Activated B cell treated with CpG ODN at 0.5 μM for 24 hours (primary cell): ENCODE data around the gene ANO1. TPM values are rescaled to one million over a fixed set of nuclear protein-coding genes. Genes with fewer than 3 reads are reported as not detected.

ENCODE experiments used
- ATAC-seq: fragments of 200-7000 bp; cut with Tn5 transposase; one replicate; pipeline ENCODE4 v1.10.0; 2021; ENCODE audit warnings: low read depth, mild to moderate bottlenecking, moderate library complexity
- CTCF ChIA-PET: fragments of 350-600 bp; sonication (Branson Sonifier 250); formaldehyde crosslinking; loops from one replicate; lab custom pipeline; 2021; ENCODE audit warnings: antibody characterized with exemption; lab: Charles Lee
- POLR2A ChIA-PET: fragments of 350-600 bp; sonication (Branson Sonifier 250); formaldehyde crosslinking; loops from one replicate; lab custom pipeline; 2021; ENCODE audit warnings: antibody characterized with exemption; lab: Charles Lee
- DNase-seq: peaks from one replicate; pipeline ENCODE4 v3.0.0; 2022
- H3K27ac Mint-ChIP-seq: one replicate; pipeline ENCODE4 v1.8.0; 2020; ENCODE audit warnings: mixed read lengths
- H3K27me3 Mint-ChIP-seq: one replicate; pipeline ENCODE4 v1.8.0; 2021; ENCODE audit warnings: mixed read lengths
- H3K36me3 Mint-ChIP-seq: one replicate; pipeline ENCODE4 v1.8.0; 2021; ENCODE audit warnings: low read depth, mixed read lengths
- H3K4me1 Mint-ChIP-seq: one replicate; pipeline ENCODE4 v1.8.0; 2021; ENCODE audit warnings: mixed read lengths
- H3K4me3 Mint-ChIP-seq: one replicate; pipeline ENCODE4 v1.8.0; 2020; ENCODE audit warnings: mild to moderate bottlenecking, mixed read lengths
- H3K9me3 Mint-ChIP-seq: one replicate; pipeline ENCODE4 v1.8.0; 2020; ENCODE audit warnings: mixed read lengths
- intact Hi-C: fragments of 100-400 bp; cut with micrococcal nuclease; formaldehyde crosslinking; loops from one replicate; pipeline ENCODE4 v1.15.1; 2024
- total RNA-seq: library from RNA; stranded (reverse); gene quantifications from 2 replicates; pipeline ENCODE4 v1.2.3, GENCODE V29; 2022
- TF ChIP-seq, protein P1 (sequence below): fragments of 200-600 bp; IDR thresholded peaks from one replicate; pipeline ENCODE4 v1.8.0; 2022; ENCODE audit warnings: antibody characterized with exemption, mild to moderate bottlenecking

ANO1 gene
- total RNA-seq, 1 donor from 2014 or later = not detected

DNA sequence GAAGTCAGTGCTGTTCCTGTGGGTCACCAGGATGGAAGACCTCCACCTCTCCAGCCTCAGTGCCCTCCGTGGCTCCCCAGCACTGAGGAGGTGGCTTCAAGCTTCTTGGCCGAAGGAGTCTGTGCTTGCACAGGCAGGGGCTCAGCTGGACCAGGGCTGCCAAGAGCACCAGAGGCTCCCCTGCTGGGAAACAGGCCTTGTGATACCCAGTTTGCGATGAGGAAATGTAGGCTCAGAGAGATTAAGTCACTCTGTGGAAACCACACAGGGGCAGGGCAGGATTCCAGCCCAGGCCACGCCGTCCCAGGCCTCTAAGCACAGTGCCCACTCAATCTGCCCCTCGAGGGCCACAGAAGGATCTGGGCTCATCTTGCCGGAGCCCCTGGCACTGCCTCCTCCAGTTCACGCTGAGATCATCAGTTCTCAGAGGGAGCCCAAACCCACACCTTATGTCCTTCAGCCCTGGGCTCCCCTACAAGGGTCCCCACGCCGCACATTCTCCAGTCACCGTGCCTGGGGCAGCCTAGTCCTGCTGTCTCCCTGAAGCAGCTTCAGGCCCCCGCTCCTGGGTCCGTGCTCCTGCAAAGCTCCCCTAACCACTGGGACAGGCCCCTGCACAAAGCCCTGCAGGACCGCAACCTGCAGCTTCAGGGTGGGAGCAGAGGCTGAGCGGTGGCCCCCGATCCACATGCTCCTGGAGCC, 21.6 kb downstream of the ANO1 start:
- no peaks in the 10 kb centered on the region for H3K9me3 Mint-ChIP-seq
- ChIA-PET POLR2A (no interaction called here), CTCF (no interaction called here)
- DNase-seq = no peak
- H3K27me3 Mint-ChIP-seq = peaks cover 7% of the 10 kb centered on the region
- intact Hi-C loops = no loop called here
- no peaks in the 10 kb centered on the region for H3K4me1 Mint-ChIP-seq
- ATAC-seq = no peak
- no peak overlapping the region for H3K4me3 Mint-ChIP-seq
- TF ChIP-seq, protein P1, sequence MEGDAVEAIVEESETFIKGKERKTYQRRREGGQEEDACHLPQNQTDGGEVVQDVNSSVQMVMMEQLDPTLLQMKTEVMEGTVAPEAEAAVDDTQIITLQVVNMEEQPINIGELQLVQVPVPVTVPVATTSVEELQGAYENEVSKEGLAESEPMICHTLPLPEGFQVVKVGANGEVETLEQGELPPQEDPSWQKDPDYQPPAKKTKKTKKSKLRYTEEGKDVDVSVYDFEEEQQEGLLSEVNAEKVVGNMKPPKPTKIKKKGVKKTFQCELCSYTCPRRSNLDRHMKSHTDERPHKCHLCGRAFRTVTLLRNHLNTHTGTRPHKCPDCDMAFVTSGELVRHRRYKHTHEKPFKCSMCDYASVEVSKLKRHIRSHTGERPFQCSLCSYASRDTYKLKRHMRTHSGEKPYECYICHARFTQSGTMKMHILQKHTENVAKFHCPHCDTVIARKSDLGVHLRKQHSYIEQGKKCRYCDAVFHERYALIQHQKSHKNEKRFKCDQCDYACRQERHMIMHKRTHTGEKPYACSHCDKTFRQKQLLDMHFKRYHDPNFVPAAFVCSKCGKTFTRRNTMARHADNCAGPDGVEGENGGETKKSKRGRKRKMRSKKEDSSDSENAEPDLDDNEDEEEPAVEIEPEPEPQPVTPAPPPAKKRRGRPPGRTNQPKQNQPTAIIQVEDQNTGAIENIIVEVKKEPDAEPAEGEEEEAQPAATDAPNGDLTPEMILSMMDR = no peak
- no peaks in the 10 kb centered on the region for H3K36me3 Mint-ChIP-seq
- H3K27ac Mint-ChIP-seq = no peak overlapping the region

DNA sequence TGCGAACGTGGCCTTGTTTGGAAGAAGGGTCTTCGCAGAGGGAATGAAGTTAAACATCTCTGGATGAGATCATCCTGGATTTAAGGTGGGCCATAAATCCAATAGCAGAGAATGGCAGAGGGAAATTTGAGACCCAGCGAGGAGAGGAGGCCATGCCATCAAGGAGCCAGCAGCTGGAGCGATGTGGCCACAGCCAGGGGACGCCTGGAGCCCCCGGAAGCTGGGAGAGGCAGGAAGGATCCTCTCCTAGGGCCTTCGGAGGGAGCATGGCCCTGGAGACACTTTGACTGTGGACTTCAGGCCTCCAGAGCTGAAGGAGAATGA, 22.1 kb downstream of the ANO1 start:
- H3K27ac Mint-ChIP-seq = no peak overlapping the region
- CTCF ChIA-PET = no interaction called here
- ATAC-seq = no peak

DNA sequence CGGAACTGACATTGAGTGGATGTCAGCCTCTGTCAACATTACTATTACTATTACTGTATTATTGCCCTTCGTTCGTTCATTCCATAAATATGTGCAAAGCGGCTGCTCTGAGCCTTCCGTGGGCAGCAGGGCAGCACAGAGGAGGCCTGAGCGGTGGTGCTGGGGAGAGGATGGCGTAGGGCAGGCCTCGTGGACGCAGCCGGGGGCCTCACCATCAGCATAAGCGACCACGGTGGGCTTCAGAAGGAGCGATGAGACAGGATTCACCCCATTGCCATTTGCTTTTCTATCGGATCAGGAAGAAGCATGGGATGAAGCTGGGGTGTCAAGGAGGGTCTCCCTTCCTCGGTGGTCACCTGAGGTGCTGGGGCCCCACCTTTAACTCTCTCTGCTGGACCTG, 22.7 kb downstream of the ANO1 start:
- DNase-seq = no peak
- intact Hi-C loops = no loop called here
- Mint-ChIP-seq H3K4me1 (no peaks in the 10 kb centered on the region), H3K9me3 (no peaks in the 10 kb centered on the region), H3K27ac (no peak overlapping the region), H3K27me3 (peaks cover 12% of the 10 kb centered on the region), H3K36me3 (no peaks in the 10 kb centered on the region), H3K4me3 (no peak overlapping the region)
- ATAC-seq = no peak
- TF ChIP-seq, protein P1 = no peak
- ChIA-PET POLR2A (no interaction called here), CTCF (no interaction called here)

More for the DNA sequence above, 22.1 kb downstream of the ANO1 start:
- Mint-ChIP-seq H3K27me3 (peaks cover 12% of the 10 kb centered on the region), H3K9me3 (no peaks in the 10 kb centered on the region), H3K4me1 (no peaks in the 10 kb centered on the region), H3K36me3 (no peaks in the 10 kb centered on the region), H3K4me3 (no peak overlapping the region)
- TF ChIP-seq, protein P1 = no peak
- no peak for DNase-seq
- POLR2A ChIA-PET = no interaction called here
- intact Hi-C loops = no loop called here

DNA sequence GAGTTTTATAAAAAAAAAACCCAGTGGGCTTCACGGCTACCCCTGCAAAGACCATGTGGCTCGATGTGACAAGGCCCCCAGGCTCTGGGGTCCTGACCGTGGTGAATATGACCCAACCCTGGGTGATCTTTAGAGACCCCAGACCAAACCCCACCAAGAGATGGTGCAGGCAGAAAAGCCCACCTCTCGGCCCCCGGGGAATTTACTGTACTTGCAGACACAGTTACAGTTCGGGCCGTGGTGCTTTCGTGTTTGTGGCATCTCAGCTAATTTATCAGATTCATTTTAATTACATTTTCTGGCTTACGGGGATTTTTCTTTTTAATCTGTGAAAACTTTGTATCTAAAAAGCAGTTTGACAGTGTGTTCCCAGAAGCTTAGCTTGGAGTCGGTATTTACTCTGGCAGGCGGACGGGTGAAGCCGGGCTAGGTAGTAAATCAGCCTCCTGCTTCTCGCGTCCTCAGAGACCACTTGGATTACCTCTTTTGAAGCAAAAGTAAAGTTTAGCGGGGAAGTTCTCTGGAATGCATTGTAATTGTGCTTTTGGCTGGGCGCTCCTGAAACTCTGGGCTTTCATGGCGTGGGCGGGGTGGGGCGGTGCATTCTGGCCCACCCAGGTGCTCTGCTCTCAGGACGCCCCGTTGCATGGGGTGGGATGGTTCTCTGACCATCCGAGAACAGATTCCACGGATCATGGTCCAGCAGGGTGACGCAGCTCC, 25.3 kb downstream of the ANO1 start:
- POLR2A ChIA-PET = no interaction called here
- CTCF ChIA-PET = no interaction called here
- TF ChIP-seq, protein P1 = no peak
- no peak overlapping the region for H3K27ac Mint-ChIP-seq
- intact Hi-C loops = no loop called here
- H3K27me3 Mint-ChIP-seq = peaks cover 12% of the 10 kb centered on the region
- ATAC-seq = no peak
- no peaks in the 10 kb centered on the region for H3K36me3 Mint-ChIP-seq
- no peaks in the 10 kb centered on the region for H3K9me3 Mint-ChIP-seq
- no peak overlapping the region for H3K4me3 Mint-ChIP-seq
- H3K4me1 Mint-ChIP-seq = no peaks in the 10 kb centered on the region
- DNase-seq = no peak

GRCh38 chr11:70104419-70104818, 26.3 kb downstream of the ANO1 start:
- TF ChIP-seq, protein P1 = no peak
- Mint-ChIP-seq H3K36me3 (no peaks in the 10 kb centered on the region), H3K27ac (no peak overlapping the region), H3K4me3 (no peak overlapping the region), H3K9me3 (no peaks in the 10 kb centered on the region), H3K27me3 (peaks cover 12% of the 10 kb centered on the region), H3K4me1 (no peaks in the 10 kb centered on the region)
- ChIA-PET CTCF (no interaction called here), POLR2A (no interaction called here)
- no peak for DNase-seq
- intact Hi-C loops = no loop called here
- no peak for ATAC-seq
